H1 (cell line): Measurements from ENCODE around the gene DYSF. TPM values are rescaled to one million over a fixed set of nuclear protein-coding genes. Genes with fewer than 3 reads are reported as not detected.

Experiments used
- CTCF ChIA-PET: fragments of 300-600 bp; sonication (Branson Sonifier 250); formaldehyde crosslinking; loops from one replicate; lab custom pipeline; 2021; ENCODE audit not compliant: partially characterized antibody; lab: Charles Lee
- POLR2A ChIA-PET: fragments of 300-600 bp; sonication (Branson Sonifier 250); formaldehyde crosslinking; loops from one replicate; lab custom pipeline; 2021; ENCODE audit warnings: inconsistent platforms; ENCODE audit not compliant: partially characterized antibody; lab: Charles Lee
- DNase-seq, 2 experiments: peaks; one replicate each; pipeline versions ENCODE4 v3.0.0 to v3.0.0-alpha.2; 2010 to 2022; ENCODE audit warnings: low spot score in 2 of 2, low read depth in 1 of 2, mixed read lengths in 1 of 2
- FAIRE-seq: peaks from 2 replicates; lab custom pipeline; 2011; peaks lifted over from hg19 to GRCh38; lab: Jason Lieb, UNC
- H2AFZ ChIP-seq: 2 replicates; pipeline ENCODE4 v1.8.1; 2012; ENCODE audit warnings: low read length, inconsistent platforms
- H2AK5ac ChIP-seq: 2 replicates; pipeline ENCODE4 v1.6.1; 2013; ENCODE audit warnings: low read depth, low read length
- H2BK120ac ChIP-seq: replicated peaks from 2 replicates; pipeline ENCODE3; 2013; ENCODE audit warnings: low read depth, low read length, inconsistent platforms
- H2BK12ac ChIP-seq: 2 replicates; pipeline ENCODE4 v1.6.1; 2013; ENCODE audit warnings: low read depth, low read length
- H2BK15ac ChIP-seq: 2 replicates; pipeline ENCODE4 v1.6.1; 2013; ENCODE audit warnings: low read length
- H2BK20ac ChIP-seq: 2 replicates; pipeline ENCODE4 v1.6.1; 2013; ENCODE audit warnings: low read length
- H2BK5ac ChIP-seq: 2 replicates; pipeline ENCODE4 v1.6.1; 2013; ENCODE audit warnings: low read depth, low read length
- H3K14ac ChIP-seq: 2 replicates; pipeline ENCODE4 v1.6.1; 2013; ENCODE audit warnings: inconsistent platforms; ENCODE audit not compliant: insufficient read length
- H3K18ac ChIP-seq: 2 replicates; pipeline ENCODE4 v1.6.1; 2013; ENCODE audit warnings: low read length; ENCODE audit errors: extremely low read depth
- H3K23ac ChIP-seq: 2 replicates; pipeline ENCODE4 v1.6.1; 2013; ENCODE audit warnings: inconsistent platforms; ENCODE audit not compliant: insufficient read length
- H3K23me2 ChIP-seq: 2 replicates; pipeline ENCODE4 v1.6.1; 2013; ENCODE audit warnings: low read depth, low read length
- H3K27ac ChIP-seq: 2 replicates; pipeline ENCODE4 v1.6.1; 2011; ENCODE audit warnings: low read depth, low read length, inconsistent platforms
- H3K27me3 ChIP-seq, 4 experiments: replicated peaks in 1 of 4; 1 replicate in 1 of 4; 2 replicates in 3 of 4; pipeline versions ENCODE4 v1.6.1 to v1.8.1; 2011 to 2013; ENCODE audit warnings: low read length in 3 of 4, mild to moderate bottlenecking in 3 of 4, inconsistent platforms in 2 of 4, mixed read lengths in 2 of 4, moderate library complexity in 1 of 4; ENCODE audit not compliant: control insufficient read depth in 3 of 4, insufficient read depth in 3 of 4; ENCODE audit errors: extremely low read depth in 1 of 4
- H3K36me3 ChIP-seq, 4 experiments: 2 replicates each; pipeline versions ENCODE4 v1.6.1 to v1.8.1; 2011 to 2013; ENCODE audit warnings: mild to moderate bottlenecking in 4 of 4, low read length in 3 of 4, moderate library complexity in 2 of 4, control low read depth in 1 of 4, inconsistent platforms in 1 of 4; ENCODE audit not compliant: insufficient read depth in 4 of 4, control insufficient read depth in 2 of 4
- H3K4ac ChIP-seq: replicated peaks from 2 replicates; pipeline ENCODE3; 2013; ENCODE audit warnings: low read length, low read depth, mixed read lengths, inconsistent platforms; ENCODE audit not compliant: insufficient read length
- H3K4me1 ChIP-seq, 4 experiments: replicated peaks in 1 of 4; 1 replicate in 1 of 4; 2 replicates in 3 of 4; pipeline versions ENCODE4 v1.6.1 to v1.8.1; 2011 to 2013; ENCODE audit warnings: low read length in 3 of 4, inconsistent platforms in 2 of 4, mixed read lengths in 1 of 4; ENCODE audit not compliant: insufficient read depth in 4 of 4, control insufficient read depth in 3 of 4
- H3K4me2 ChIP-seq, 2 experiments: 2 replicates each; pipeline versions ENCODE4 v1.6.1 to v1.8.1; 2011 to 2013; ENCODE audit warnings: low read depth in 2 of 2, low read length in 2 of 2, control low read depth in 1 of 2, inconsistent platforms in 1 of 2, mild to moderate bottlenecking in 1 of 2; ENCODE audit not compliant: insufficient read depth in 1 of 2
- H3K4me3 ChIP-seq, 4 experiments: fragments of 200-600, 300-600 bp in 1 of 4; sonication (generic), shearing (Covaris generic), sonication (Bioruptor Twin) in 1 of 4; 2 replicates each; pipeline versions ENCODE4 v1.5.1 to v1.8.1; 2011 to 2016; ENCODE audit warnings: low read length in 4 of 4, low read depth in 3 of 4, control low read depth in 2 of 4, inconsistent platforms in 2 of 4, mild to moderate bottlenecking in 2 of 4, mixed read lengths in 1 of 4, moderate library complexity in 1 of 4; ENCODE audit not compliant: insufficient read depth in 2 of 4; ENCODE audit errors: extremely low read depth in 1 of 4
- H3K56ac ChIP-seq: replicated peaks from 2 replicates; pipeline ENCODE3; 2013; ENCODE audit warnings: low read depth, mild to moderate bottlenecking, mixed read lengths, low read length, inconsistent platforms; ENCODE audit not compliant: insufficient read length
- H3K79me1 ChIP-seq: 2 replicates; pipeline ENCODE4 v1.6.1; 2013; ENCODE audit warnings: low read depth, low read length, control low read depth
- H3K79me2 ChIP-seq, 2 experiments: 2 replicates each; pipeline versions ENCODE4 v1.6.1 to v1.8.1; 2012 to 2013; ENCODE audit warnings: low read length in 2 of 2, mild to moderate bottlenecking in 2 of 2, inconsistent platforms in 1 of 2; ENCODE audit not compliant: insufficient read depth in 2 of 2, control insufficient read depth in 1 of 2
- H3K9ac ChIP-seq, 4 experiments: replicated peaks in 1 of 4; 1 replicate in 1 of 4; 2 replicates in 3 of 4; pipeline versions ENCODE4 v1.6.1 to v1.8.1; 2011 to 2013; ENCODE audit warnings: low read depth in 3 of 4, low read length in 3 of 4, control low read depth in 2 of 4, mild to moderate bottlenecking in 2 of 4, moderate library complexity in 2 of 4, inconsistent platforms in 1 of 4; ENCODE audit errors: extremely low read depth in 1 of 4
- H3K9me3 ChIP-seq, 2 experiments: 2 replicates each; pipeline versions ENCODE4 v1.6.1 to v1.8.1; 2012 to 2013; ENCODE audit warnings: mild to moderate bottlenecking in 2 of 2, moderate library complexity in 2 of 2, control low read depth in 1 of 2, inconsistent platforms in 1 of 2, low read depth in 1 of 2, low read length in 1 of 2, mixed read lengths in 1 of 2; ENCODE audit not compliant: insufficient read depth in 2 of 2
- H4K20me1 ChIP-seq, 2 experiments: replicated peaks in 1 of 2; 2 replicates each; pipeline versions ENCODE3 to v1.8.1; 2011 to 2013; ENCODE audit warnings: inconsistent platforms in 2 of 2, low read length in 2 of 2, mild to moderate bottlenecking in 1 of 2; ENCODE audit not compliant: insufficient read depth in 2 of 2, control insufficient read depth in 1 of 2
- H4K5ac ChIP-seq: 2 replicates; pipeline ENCODE4 v1.6.1; 2013; ENCODE audit warnings: low read length, low read depth, mixed read lengths, inconsistent platforms; ENCODE audit not compliant: insufficient read length
- H4K8ac ChIP-seq: 2 replicates; pipeline ENCODE4 v1.8.0; 2013; ENCODE audit warnings: mild to moderate bottlenecking, moderate library complexity, low read length, inconsistent platforms; ENCODE audit not compliant: insufficient read depth; ENCODE audit errors: extremely low read depth
- H4K91ac ChIP-seq: replicated peaks from 2 replicates; pipeline ENCODE3; 2013; ENCODE audit warnings: low read length, mixed read lengths, inconsistent platforms; ENCODE audit not compliant: insufficient read length
- KDM1A ChIP-seq: fragments of 200-600, 300-600 bp; sonication (generic); IDR thresholded peaks from 2 replicates; pipeline ENCODE4 v1.7.1; 2016; ENCODE audit warnings: mild to moderate bottlenecking, low read length, borderline replicate concordance
- TAF7 ChIP-seq: optimal IDR thresholded peaks from 2 replicates; pipeline ENCODE3; 2011; ENCODE audit warnings: low read depth, mild to moderate bottlenecking, inconsistent platforms, low read length, moderate library complexity, borderline replicate concordance
- WGBS, 2 experiments: shearing (Covaris generic) in 1 of 2; methylation state at CpG; one replicate each; pipeline versions ENCODE4 v1.1.6 to v1.1.7; 2013 to 2015; ENCODE audit warnings: low lambda C conversion rate in 2 of 2, mixed read lengths in 2 of 2, inconsistent platforms in 1 of 2, low coverage in 1 of 2, missing lambda C conversion rate in 1 of 2; ENCODE audit not compliant: insufficient replicate concordance in 2 of 2, insufficient coverage in 1 of 2, insufficient read length in 1 of 2; ENCODE audit errors: extremely low coverage in 1 of 2, missing lambda C conversion rate in 1 of 2; 5-methylcytosine and 5-hydroxymethylcytosine counted together
- polyA plus RNA-seq, 7 experiments: library from polyadenylated mRNA; depleted of rRNA in 3 of 7; stranded (reverse) in 5 of 7; unstranded in 2 of 7; fragments of >200 nt in 5 of 7; fragments of 200-250 nt in 2 of 7; gene quantifications; 1 replicate in 5 of 7; 2 replicates in 1 of 7; 4 replicates in 1 of 7; pipeline versions ENCODE4 v1.2.1 to v1.2.3, GENCODE V29; 2011 to 2013; ENCODE audit warnings: missing spikeins in 2 of 7, mixed read lengths in 2 of 7
- total RNA-seq: library from RNA; stranded (reverse); fragmentation: NEBNext Ultra II Directional; extraction: Animal tissue kit (Norgen Biotek cat#: 25700); gene quantifications from 2 replicates; pipeline ENCODE4 v1.2.1, GENCODE V29; 2021

DYSF gene
- total and polyA plus RNA-seq, 2 of the 8 experiments (the other 6 are each of a cell fraction or from before 2014, with no cell fraction given), result 5.8 to 7.1 TPM

- Histone ChIP-seq H4K91ac (peak overlapping the region; percentile 90), H3K4me2 (peak overlapping the region; percentile 17 to 25; a peak in 1 of 4 replicates), H2BK120ac (no peak overlapping the region), H3K79me1 (no peaks in the 10 kb centered on the region), H2BK5ac (peak overlapping the region; percentile 92; the same call in 1 of the 2 replicates), H4K20me1 (no peaks in the 10 kb centered on the region), H2BK20ac (peak overlapping the region; percentile 92), H3K9me3 (peaks cover 0 to 5% of the 10 kb centered on the region in 2 experiments; a peak in 1 of 4 replicates), H3K23ac (no peak overlapping the region), H3K23me2 (no peaks in the 10 kb centered on the region), H3K14ac (no peak overlapping the region), H2AFZ (no peak overlapping the region), H4K5ac (peak overlapping the region; percentile 40), H3K18ac (peak overlapping the region; percentile 88), H3K79me2 (no peaks in the 10 kb centered on the region), H3K4me1 (peaks cover 6 to 38% (median 13%) of the 10 kb centered on the region in 4 experiments), H3K4me3 (no peak overlapping the region), H3K4ac (peak overlapping the region; percentile 48), H2BK15ac (no peak overlapping the region; the same call in 1 of the 2 replicates), H4K8ac (no peak overlapping the region; the same call in 1 of the 2 replicates), H3K27me3 (peaks cover 0 to 2% (median 0%) of the 10 kb centered on the region in 4 experiments; a peak in 2 of 7 replicates), H3K56ac (no peak overlapping the region), H3K9ac (no peak overlapping the region), H2AK5ac (peak overlapping the region; percentile 17; the same call in 1 of the 2 replicates), H3K27ac (0 out of 2 replicates have a peak overlapping the region, but pooled peaks have one; percentile 26), H2BK12ac (peak overlapping the region; percentile 13; the same call in 1 of the 2 replicates), H3K36me3 (no peaks in the 10 kb centered on the region; a peak in 1 of 8 replicates)
- DNase-seq (no peak), FAIRE-seq (no peak)
- 0 out of 2 replicates have a peak, but pooled peaks have one; percentile 32 for TF ChIP-seq KDM1A
- TF ChIP-seq TAF7, result no peak
- CTCF ChIA-PET, result interaction anchor here (0.8 to 1.3 kb wide), 5 partner anchors 23 to 442 kb away, joined by 3 read pairs; no protein-coding TSS in a partner anchor
- 80% methylated on average over 11 of the region's 13 CpGs; no CpG with 5 or more reads in 1 of the 2 experiments for WGBS, 2 experiments
- POLR2A ChIA-PET, result interaction anchor here (1.8 kb wide), 1 partner anchor 11 kb away, joined by 10 read pairs; no protein-coding TSS in a partner anchor
Observed at GRCh38 chr2:71695235-71696120, 242.1 kb downstream of the DYSF start.
